ENCODE results near the gene OMD.

Gene OMD

GRCh38 chr9:92406477-92406876 lies 17.8 kb downstream of the OMD start:
- DNase-seq (ENCODE audit: low read depth in 2 of 2), result peak in 1 of 2 donors; percentile 58
- no peak overlapping the region for H3K4me3 ChIP-seq (replicated peaks in 1 of 2; ENCODE audit: low read depth in 2 of 2, low read length in 2 of 2)
- TF ChIP-seq CTCF (IDR thresholded peaks at IDR 0.05; ENCODE audit: low read depth, low read length), result no peak

- no peak overlapping the region for H3K4me3 ChIP-seq (replicated peaks in 1 of 2; ENCODE audit: low read depth in 2 of 2, low read length in 2 of 2)
- no peak for TF ChIP-seq CTCF (IDR thresholded peaks at IDR 0.05; ENCODE audit: low read depth, low read length)
- no peak for DNase-seq (ENCODE audit: low read depth in 2 of 2)
These were observed 18.5 kb downstream of the OMD start for GRCh38 chr9:92405818-92406217.

- no peak for TF ChIP-seq CTCF (IDR thresholded peaks at IDR 0.05; ENCODE audit: low read depth, low read length)
- peak in 1 of 2 donors; percentile 62 for DNase-seq (ENCODE audit: low read depth in 2 of 2)
- H3K4me3 ChIP-seq (replicated peaks in 1 of 2; ENCODE audit: low read depth in 2 of 2, low read length in 2 of 2), result no peak within 1 kb of the TSS
These were observed 20.0 kb downstream of the OMD start, which contains the start of gene OGN for GRCh38 chr9:92404042-92404836. Gene OGN (minus strand): TSS chr9:92404578. CDS start chr9:92403407, 1,171 bp downstream.

GRCh38 chr9:92402826-92403745 lies 21.2 kb downstream of the OMD start:
- no peak overlapping the region for H3K4me3 ChIP-seq (replicated peaks in 1 of 2; ENCODE audit: low read depth in 2 of 2, low read length in 2 of 2)
- no peak for TF ChIP-seq CTCF (IDR thresholded peaks at IDR 0.05; ENCODE audit: low read depth, low read length)

GRCh38 chr9:92402360-92402759 lies 21.9 kb downstream of the OMD start:
- no peak for TF ChIP-seq CTCF (IDR thresholded peaks at IDR 0.05; ENCODE audit: low read depth, low read length)
- DNase-seq (ENCODE audit: low read depth in 2 of 2), result no peak
- H3K4me3 ChIP-seq (replicated peaks in 1 of 2; ENCODE audit: low read depth in 2 of 2, low read length in 2 of 2), result no peak overlapping the region

More at GRCh38 chr9:92402826-92403745, 21.2 kb downstream of the OMD start:
- no peak for DNase-seq (ENCODE audit: low read depth in 2 of 2)

GRCh38 chr9:92397853-92398252 lies 26.4 kb downstream of the OMD start:
- no peak overlapping the region for H3K4me3 ChIP-seq (replicated peaks in 1 of 2; ENCODE audit: low read depth in 2 of 2, low read length in 2 of 2)
- no peak for TF ChIP-seq CTCF (IDR thresholded peaks at IDR 0.05; ENCODE audit: low read depth, low read length)
- no peak for DNase-seq (ENCODE audit: low read depth in 2 of 2)
